Calu3 (cell line): ENCODE results near the gene TGM2. TPM values are rescaled to one million over a fixed set of nuclear protein-coding genes. Genes with fewer than 3 reads are reported as not detected.

ENCODE experiments used
- BruUV-seq: library from RNA; stranded (reverse); fragments of 400-500 nt; replicated peaks from 2 replicates; lab custom pipeline; 2021; lab: Mats Ljungman, UMichigan
- CTCF ChIA-PET: fragments of 300-600 bp; sonication (Branson Sonifier 250); formaldehyde crosslinking; loops from one replicate; lab custom pipeline; 2022; ENCODE audit warnings: antibody characterized with exemption; lab: Charles Lee
- DNase-seq: peaks from one replicate; pipeline ENCODE4 v3.0.0; 2022
- H3K27ac Mint-ChIP-seq: one replicate; pipeline ENCODE4 v1.8.0; 2022; ENCODE audit warnings: mixed read lengths; ENCODE audit not compliant: unreplicated experiment
- H3K27me3 Mint-ChIP-seq: one replicate; pipeline ENCODE4 v1.8.0; 2022; ENCODE audit warnings: mixed read lengths; ENCODE audit not compliant: unreplicated experiment
- H3K36me3 Mint-ChIP-seq: one replicate; pipeline ENCODE4 v1.8.0; 2022; ENCODE audit warnings: mild to moderate bottlenecking, moderate library complexity, mixed read lengths; ENCODE audit not compliant: insufficient read depth, unreplicated experiment
- H3K4me1 Mint-ChIP-seq: one replicate; pipeline ENCODE4 v1.8.0; 2022; ENCODE audit warnings: mild to moderate bottlenecking, low read depth, mixed read lengths; ENCODE audit not compliant: unreplicated experiment
- H3K4me3 Mint-ChIP-seq: one replicate; pipeline ENCODE4 v1.8.0; 2022; ENCODE audit warnings: mild to moderate bottlenecking, low read depth, moderate library complexity, mixed read lengths; ENCODE audit not compliant: unreplicated experiment
- H3K9me3 Mint-ChIP-seq: one replicate; pipeline ENCODE4 v1.8.0; 2022; ENCODE audit warnings: low read depth, mixed read lengths; ENCODE audit not compliant: unreplicated experiment
- intact Hi-C: fragments of 100-400 bp; cut with micrococcal nuclease; formaldehyde crosslinking; loops from one replicate; pipeline ENCODE4 v1.10.0; 2022; ENCODE audit not compliant: unreplicated experiment
- total RNA-seq: library from RNA; stranded (reverse); gene quantifications from 2 replicates; pipeline ENCODE4 v1.2.3, GENCODE V29; 2022
- TF ChIP-seq, protein P1 (sequence below): fragments of 200-600 bp; IDR thresholded peaks from one replicate; pipeline ENCODE4 v1.8.0; 2022; ENCODE audit warnings: antibody characterized with exemption; ENCODE audit not compliant: unreplicated experiment

The TGM2 gene
- total RNA-seq, 1 experiment from 2014 or later, result 311 TPM

DNA sequence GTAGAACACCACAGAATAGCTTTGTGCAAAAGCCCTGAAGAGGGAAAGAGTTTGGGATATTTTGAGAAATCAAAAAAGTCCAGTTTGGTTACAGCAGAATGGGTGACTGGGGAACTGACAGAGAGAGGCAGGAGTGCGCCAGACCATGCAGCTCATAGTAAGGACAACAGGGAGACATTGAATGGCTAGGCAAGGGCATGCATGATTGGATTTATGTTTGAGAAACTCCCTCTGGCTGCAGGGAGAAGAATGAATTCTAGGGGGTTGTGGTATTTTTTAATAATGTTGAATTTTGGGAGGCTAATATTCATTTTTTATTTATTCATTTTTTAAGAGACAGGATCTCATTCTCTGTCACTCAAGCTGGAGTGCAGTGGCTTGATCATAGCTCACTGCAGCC lies 49.9 kb downstream of the TGM2 start:
- peaks cover 3% of the 10 kb centered on the region for H3K9me3 Mint-ChIP-seq
- H3K4me1 Mint-ChIP-seq, result peaks cover 46% of the 10 kb centered on the region
- no peak for DNase-seq
- no peak overlapping the region for H3K4me3 Mint-ChIP-seq
- intact Hi-C loops, result no loop called here
- no peak overlapping the region for H3K27ac Mint-ChIP-seq
- CTCF ChIA-PET, result interaction anchor here (0.6 to 3.7 kb wide), 4 partner anchors 18 to 106 kb away, joined by 3 to 16 read pairs (median 4); no protein-coding TSS in a partner anchor
- no peaks in the 10 kb centered on the region for H3K36me3 Mint-ChIP-seq
- H3K27me3 Mint-ChIP-seq, result no peaks in the 10 kb centered on the region
- no TSS peak for BruUV-seq
- TF ChIP-seq, protein P1, sequence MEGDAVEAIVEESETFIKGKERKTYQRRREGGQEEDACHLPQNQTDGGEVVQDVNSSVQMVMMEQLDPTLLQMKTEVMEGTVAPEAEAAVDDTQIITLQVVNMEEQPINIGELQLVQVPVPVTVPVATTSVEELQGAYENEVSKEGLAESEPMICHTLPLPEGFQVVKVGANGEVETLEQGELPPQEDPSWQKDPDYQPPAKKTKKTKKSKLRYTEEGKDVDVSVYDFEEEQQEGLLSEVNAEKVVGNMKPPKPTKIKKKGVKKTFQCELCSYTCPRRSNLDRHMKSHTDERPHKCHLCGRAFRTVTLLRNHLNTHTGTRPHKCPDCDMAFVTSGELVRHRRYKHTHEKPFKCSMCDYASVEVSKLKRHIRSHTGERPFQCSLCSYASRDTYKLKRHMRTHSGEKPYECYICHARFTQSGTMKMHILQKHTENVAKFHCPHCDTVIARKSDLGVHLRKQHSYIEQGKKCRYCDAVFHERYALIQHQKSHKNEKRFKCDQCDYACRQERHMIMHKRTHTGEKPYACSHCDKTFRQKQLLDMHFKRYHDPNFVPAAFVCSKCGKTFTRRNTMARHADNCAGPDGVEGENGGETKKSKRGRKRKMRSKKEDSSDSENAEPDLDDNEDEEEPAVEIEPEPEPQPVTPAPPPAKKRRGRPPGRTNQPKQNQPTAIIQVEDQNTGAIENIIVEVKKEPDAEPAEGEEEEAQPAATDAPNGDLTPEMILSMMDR, result no peak

DNA sequence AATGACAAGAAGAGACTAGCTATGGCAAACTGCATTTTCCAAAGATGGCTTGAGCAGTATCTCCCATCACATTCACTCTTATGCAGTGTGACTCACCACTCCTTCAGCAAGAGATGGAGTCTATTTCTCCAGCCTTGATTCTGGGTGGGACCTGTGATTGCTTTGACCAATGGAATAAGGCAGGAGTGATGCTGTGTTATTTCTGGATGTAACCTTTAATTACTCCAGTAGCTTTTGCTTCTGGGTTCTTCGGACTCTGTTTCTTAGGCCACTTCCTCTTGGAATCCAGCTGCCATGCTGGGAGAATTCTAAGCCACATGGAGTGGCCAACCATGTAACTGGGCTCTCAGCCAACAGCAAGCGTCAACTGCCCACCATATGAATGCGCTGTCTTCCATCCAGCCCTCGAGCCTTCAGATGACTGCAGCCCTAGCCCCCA lies 50.7 kb downstream of the TGM2 start:
- Mint-ChIP-seq H3K27me3 (no peaks in the 10 kb centered on the region), H3K9me3 (peaks cover 3% of the 10 kb centered on the region), H3K36me3 (no peaks in the 10 kb centered on the region), H3K4me1 (peaks cover 54% of the 10 kb centered on the region), H3K27ac (no peak overlapping the region), H3K4me3 (no peak overlapping the region)
- CTCF ChIA-PET, result interaction anchor here (0.8 to 3.7 kb wide), 10 partner anchors 8 to 107 kb away, joined by 3 to 16 read pairs (median 6); no protein-coding TSS in a partner anchor
- DNase-seq, result no peak
- intact Hi-C loops, result no loop called here
- BruUV-seq, result no TSS peak
- TF ChIP-seq, protein P1, result no peak

DNA sequence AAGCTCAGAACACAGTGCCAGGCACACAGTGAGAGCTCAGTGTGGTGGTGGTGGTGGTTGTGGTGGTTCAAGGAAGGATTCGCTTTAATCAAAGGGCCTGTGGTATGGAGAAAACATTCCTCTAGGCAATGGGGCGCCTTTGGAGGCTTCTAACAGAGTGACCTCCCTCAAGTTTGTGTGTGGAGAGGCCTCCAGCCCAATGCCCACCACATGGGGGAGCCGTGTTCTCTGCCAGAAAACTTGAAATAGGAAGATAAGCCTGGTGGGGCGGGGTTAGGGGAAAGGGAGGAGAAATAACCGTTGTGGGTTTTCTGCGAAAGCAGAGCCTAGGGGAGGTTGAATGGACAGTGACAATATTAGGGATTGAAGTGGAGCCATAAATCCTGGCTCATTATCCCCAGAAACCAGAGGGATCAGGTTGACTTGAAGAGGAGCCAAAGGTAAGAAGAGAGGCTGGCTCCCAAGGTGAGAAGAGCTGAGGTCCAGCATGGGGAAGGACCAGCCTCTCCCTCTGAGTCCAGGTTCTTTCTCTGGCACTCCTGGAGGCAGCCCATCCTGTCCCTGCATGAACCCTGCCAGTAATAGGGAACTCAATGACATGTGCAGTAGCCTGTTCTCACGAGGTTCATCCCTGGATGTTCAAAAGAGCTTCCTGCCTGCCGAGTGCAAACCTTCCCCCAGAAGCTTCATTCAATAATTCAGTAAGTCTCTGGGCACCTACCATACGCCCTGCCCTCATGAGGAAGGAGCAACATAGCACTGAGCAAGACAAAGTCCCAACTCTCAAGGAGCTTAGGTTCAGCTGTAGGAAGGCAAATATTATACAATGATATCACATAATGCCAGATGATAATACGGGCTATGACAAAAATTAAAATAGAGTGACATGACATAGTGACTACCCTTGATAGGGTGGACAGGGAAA lies 51.4 kb downstream of the TGM2 start:
- Mint-ChIP-seq H3K27me3 (no peaks in the 10 kb centered on the region), H3K9me3 (peaks cover 3% of the 10 kb centered on the region), H3K27ac (peak overlapping the region; percentile 17), H3K4me1 (peaks cover 60% of the 10 kb centered on the region), H3K36me3 (no peaks in the 10 kb centered on the region), H3K4me3 (no peak overlapping the region)
- intact Hi-C loops, result loop anchor here (1.0 kb wide), 2 partner anchors 52 to 108 kb away; partner anchors contain the start of gene TGM2
- TF ChIP-seq, protein P1, result peak; percentile 58
- CTCF ChIA-PET, result interaction anchor here (0.8 to 3.7 kb wide), 10 partner anchors 9 to 108 kb away, joined by 3 to 16 read pairs (median 6); no protein-coding TSS in a partner anchor
- peak; percentile 86 for DNase-seq
- no TSS peak for BruUV-seq

DNA sequence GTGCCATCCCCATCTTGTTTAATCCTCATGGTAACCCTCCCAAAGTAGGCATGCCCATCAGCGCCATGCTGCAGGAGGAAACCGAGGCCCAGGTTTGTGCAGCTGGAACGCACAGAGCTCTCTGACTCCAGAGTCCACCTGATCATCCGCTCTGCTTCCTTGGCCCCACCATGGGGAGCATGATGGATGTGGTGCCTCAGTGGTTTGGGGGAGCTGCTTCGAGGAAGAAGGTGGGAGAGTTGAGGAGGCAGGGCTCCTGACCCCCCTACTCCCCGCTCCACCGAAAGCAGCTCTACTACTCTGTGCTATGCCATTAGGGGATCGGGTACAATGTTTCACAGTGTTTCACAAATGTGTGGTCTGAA lies 52.2 kb downstream of the TGM2 start:
- TF ChIP-seq, protein P1, result no peak
- peaks cover 3% of the 10 kb centered on the region for H3K9me3 Mint-ChIP-seq
- H3K27me3 Mint-ChIP-seq, result no peaks in the 10 kb centered on the region
- CTCF ChIA-PET, result interaction anchor here (1.2 to 3.7 kb wide), 6 partner anchors 30 to 108 kb away, joined by 3 to 16 read pairs (median 6); no protein-coding TSS in a partner anchor
- intact Hi-C loops, result loop anchor here (1.0 kb wide), 2 partner anchors 52 to 108 kb away; partner anchors contain the start of gene TGM2
- DNase-seq, result no peak
- BruUV-seq, result no TSS peak
- H3K4me3 Mint-ChIP-seq, result no peak overlapping the region
- H3K27ac Mint-ChIP-seq, result no peak overlapping the region
- peaks cover 53% of the 10 kb centered on the region for H3K4me1 Mint-ChIP-seq
- H3K36me3 Mint-ChIP-seq, result no peaks in the 10 kb centered on the region
